ENCODE measurements around the gene SPINK7. TPM values are rescaled to one million over a fixed set of nuclear protein-coding genes. Genes with fewer than 3 reads are reported as not detected.

SPINK7 gene
- polyA plus RNA-seq, 6 donors from 2014 or later: not detected

Other genes starting within 250 kb of the SPINK7 start
- not detected for gene SPINK5, start 248.4 kb upstream of the SPINK7 start, polyA plus RNA-seq (ENCODE audit: low read depth in 6 of 6)
- not detected for gene SPINK14, start 143.9 kb upstream of the SPINK7 start, polyA plus RNA-seq (ENCODE audit: low read depth in 6 of 6)
- not detected for gene SPINK6, start 109.4 kb upstream of the SPINK7 start, polyA plus RNA-seq (ENCODE audit: low read depth in 6 of 6)
- gene MARCOL, start 73.9 kb upstream of the SPINK7 start, polyA plus RNA-seq (ENCODE audit: low read depth in 6 of 6): not detected
- gene SPINK13, start 43.6 kb upstream of the SPINK7 start, polyA plus RNA-seq (ENCODE audit: low read depth in 6 of 6): not detected
- not detected for gene SPINK9, start 23.1 kb downstream of the SPINK7 start, polyA plus RNA-seq (ENCODE audit: low read depth in 6 of 6)
- gene FBXO38, start 71.5 kb downstream of the SPINK7 start, polyA plus RNA-seq (ENCODE audit: low read depth in 6 of 6): 10 to 100 TPM in 5 of 6 donors, 1 to 10 TPM in 1; 6.6 to 22.8 (median 19.2) TPM